ENCODE results near the gene LCN12. TPM values are rescaled to one million over a fixed set of nuclear protein-coding genes. Genes with fewer than 3 reads are reported as not detected.

Gene LCN12
- total RNA-seq, 1 experiment from 2014 or later, result 2.1 TPM

GRCh38 chr9:136973618-136974617 is 21.8 kb downstream of the LCN12 start:
- no peak overlapping the region for H3K27ac Mint-ChIP-seq
- Histone ChIP-seq H3K4me2 (ENCODE audit: insufficient read depth, insufficient read length, low read length) (no peak overlapping the region), H3T11ph (ENCODE audit: low read length) (no peak overlapping the region), H3K27me3 (ENCODE audit: insufficient read depth, low read length) (no peaks in the 10 kb centered on the region), H3K14ac (ENCODE audit: insufficient read depth, low read length) (no peak overlapping the region; the same call in 1 of the 2 replicates), H4K8ac (replicated peaks; ENCODE audit: insufficient read length, low read depth, low read length) (no peak overlapping the region), H3K79me1 (ENCODE audit: insufficient read depth, low read depth, low read length, poor library complexity, severe bottlenecking) (no peaks in the 10 kb centered on the region), H2AFZ (ENCODE audit: low read length) (no peak overlapping the region), H2BK120ac (ENCODE audit: low read depth, low read length, poor library complexity, severe bottlenecking) (no peak overlapping the region), H3K9me3 (ENCODE audit: control insufficient read depth, low read depth, low read length) (no peaks in the 10 kb centered on the region), H3K79me2 (ENCODE audit: insufficient read depth, low read length) (no peaks in the 10 kb centered on the region), H2BK5ac (ENCODE audit: insufficient read length, low read length) (no peak overlapping the region), H3K27ac (ENCODE audit: insufficient read length, low read depth, low read length) (no peak overlapping the region), H2AK5ac (ENCODE audit: insufficient read length, low read length) (no peak overlapping the region), H4K20me1 (ENCODE audit: control insufficient read depth, insufficient read depth, insufficient read length) (no peaks in the 10 kb centered on the region), H3K18ac (ENCODE audit: insufficient read length, low read depth, low read length) (no peak overlapping the region), H4K91ac (ENCODE audit: insufficient read length, low read depth, low read length) (no peak overlapping the region), H3K4me1 (ENCODE audit: insufficient read depth, low read length) (no peaks in the 10 kb centered on the region; the same call in 1 of the 2 replicates), H2BK20ac (ENCODE audit: low read depth, low read length, poor library complexity, severe bottlenecking) (no peak overlapping the region), H3K23me2 (ENCODE audit: insufficient read length, low read depth, low read length, poor library complexity, severe bottlenecking) (peaks cover 9% of the 10 kb centered on the region), H3K56ac (ENCODE audit: insufficient read length, low read depth, low read length) (no peak overlapping the region), H3K9ac (ENCODE audit: extremely low read depth, insufficient read length, low read length) (no peak overlapping the region), H2BK15ac (ENCODE audit: low read depth, low read length) (no peak overlapping the region), H3K4ac (ENCODE audit: low read depth, low read length) (no peak overlapping the region), H4K5ac (ENCODE audit: insufficient read length, low read depth, low read length) (no peak overlapping the region), H3K23ac (ENCODE audit: insufficient read length, low read depth, low read length) (no peak overlapping the region), H2BK12ac (ENCODE audit: insufficient read length, low read depth, low read length) (no peak overlapping the region)
- H3K4me3 Mint-ChIP-seq, result no peak overlapping the region
- H3K27me3 Mint-ChIP-seq (ENCODE audit: low read depth), result peaks cover 6% of the 10 kb centered on the region
- WGBS (ENCODE audit: extremely low coverage, insufficient read length, low lambda C conversion rate), result no CpG with 5 or more reads among the region's 29 CpGs
- TF ChIP-seq CTCF (conservative IDR thresholded peaks at IDR 0.05), result no peak
- H3K36me3 Mint-ChIP-seq (ENCODE audit: insufficient read depth in 1 of 3, low read depth in 3 of 3), result no peaks in the 10 kb centered on the region
- peaks cover 2 to 8% of the 10 kb centered on the region in 2 experiments for H3K4me1 Mint-ChIP-seq
- no peak for DNase-seq
- no peaks in the 10 kb centered on the region for H3K9me3 Mint-ChIP-seq
